ENCODE measurements around the gene LRRFIP1.

DNA sequence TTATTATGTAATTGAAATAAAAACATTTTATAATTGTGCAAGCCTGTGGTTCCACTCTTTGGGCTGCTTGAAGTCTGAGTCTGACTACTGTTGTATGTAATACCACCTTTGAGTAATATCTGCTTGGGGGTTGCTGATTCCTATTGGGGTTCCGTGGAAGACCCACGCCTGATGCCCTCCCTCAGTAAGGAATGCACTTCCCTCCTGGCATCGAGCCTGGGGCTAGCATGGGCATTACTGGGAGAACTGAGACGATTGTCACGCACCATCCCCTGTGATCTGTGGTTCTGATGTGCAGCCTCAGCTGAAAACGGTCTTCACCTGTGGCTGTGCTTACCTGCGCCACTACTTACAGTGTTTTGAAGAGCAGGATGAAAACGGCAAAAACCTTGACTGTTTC, 138.5 kb downstream of the LRRFIP1 start:
- TF ChIP-seq, protein P1, sequence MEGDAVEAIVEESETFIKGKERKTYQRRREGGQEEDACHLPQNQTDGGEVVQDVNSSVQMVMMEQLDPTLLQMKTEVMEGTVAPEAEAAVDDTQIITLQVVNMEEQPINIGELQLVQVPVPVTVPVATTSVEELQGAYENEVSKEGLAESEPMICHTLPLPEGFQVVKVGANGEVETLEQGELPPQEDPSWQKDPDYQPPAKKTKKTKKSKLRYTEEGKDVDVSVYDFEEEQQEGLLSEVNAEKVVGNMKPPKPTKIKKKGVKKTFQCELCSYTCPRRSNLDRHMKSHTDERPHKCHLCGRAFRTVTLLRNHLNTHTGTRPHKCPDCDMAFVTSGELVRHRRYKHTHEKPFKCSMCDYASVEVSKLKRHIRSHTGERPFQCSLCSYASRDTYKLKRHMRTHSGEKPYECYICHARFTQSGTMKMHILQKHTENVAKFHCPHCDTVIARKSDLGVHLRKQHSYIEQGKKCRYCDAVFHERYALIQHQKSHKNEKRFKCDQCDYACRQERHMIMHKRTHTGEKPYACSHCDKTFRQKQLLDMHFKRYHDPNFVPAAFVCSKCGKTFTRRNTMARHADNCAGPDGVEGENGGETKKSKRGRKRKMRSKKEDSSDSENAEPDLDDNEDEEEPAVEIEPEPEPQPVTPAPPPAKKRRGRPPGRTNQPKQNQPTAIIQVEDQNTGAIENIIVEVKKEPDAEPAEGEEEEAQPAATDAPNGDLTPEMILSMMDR (IDR thresholded peaks at IDR 0.05) = no peak
- TF ChIP-seq POLR2A (IDR thresholded peaks at IDR 0.05) = no peak

Measured in esophagus squamous epithelium (tissue), 4 donors.